Stimulated activated CD4-positive, alpha-beta T cell treated with anti-CD3 and anti-CD28 coated beads, Interleukin-12 subunit alpha, Interleukin-12 subunit beta, amount 100 ng/mL, for 4 hours (primary cell): ENCODE results near the gene SLC38A10.
"Not testable (repeated sequence)": the region's sequence is repeated elsewhere in the genome, so short reads cannot be mapped to it uniquely, and the experiment has no call there.

Experiments
- DNase-seq: peaks from one replicate; pipeline ENCODE4 v3.0.0-alpha.2; 2020

SLC38A10 gene

DNA sequence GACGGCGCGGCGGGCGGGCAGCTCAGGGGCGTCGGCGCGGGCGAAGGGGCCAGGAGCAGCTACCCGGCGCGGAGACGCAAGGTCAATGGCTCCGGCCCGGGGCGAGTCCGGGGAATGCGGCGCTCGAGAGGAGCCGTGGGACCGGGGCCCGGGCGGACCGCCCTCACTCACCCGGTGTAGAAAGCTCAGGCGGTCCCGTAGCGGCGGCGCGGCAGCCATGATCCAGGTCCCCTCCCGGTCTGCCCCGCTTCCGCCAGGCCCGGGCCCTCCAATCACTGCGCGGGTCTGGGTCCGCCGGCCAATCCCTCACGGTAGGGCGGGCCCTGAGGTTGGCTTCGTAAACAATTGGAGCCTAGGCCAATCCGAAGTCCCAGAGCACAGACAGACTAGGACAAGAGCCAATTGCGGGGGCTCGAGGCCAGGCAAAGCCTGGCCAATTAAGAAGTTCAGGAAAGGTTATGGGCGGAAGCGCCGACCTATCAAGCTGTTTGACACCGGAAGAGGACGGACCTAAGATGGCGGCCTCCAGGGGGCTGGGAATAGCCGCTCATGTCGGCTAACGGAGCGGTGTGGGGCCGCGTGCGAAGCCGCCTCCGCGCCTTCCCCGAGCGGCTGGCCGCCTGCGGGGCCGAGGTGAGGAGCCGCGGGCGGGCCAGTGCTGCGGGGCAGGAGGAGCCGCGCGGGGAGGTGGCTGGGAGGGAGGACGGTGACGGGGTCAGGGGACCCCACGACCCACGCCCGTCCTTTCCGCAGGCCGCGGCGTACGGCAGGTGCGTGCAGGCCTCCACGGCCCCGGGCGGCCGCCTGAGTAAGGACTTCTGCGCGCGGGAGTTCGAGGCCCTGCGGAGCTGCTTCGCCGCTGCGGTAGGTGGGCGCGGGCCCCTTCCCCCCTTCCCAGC lies 56.0 kb downstream of the SLC38A10 start, which contains the start of the genes NDUFAF8 and TEPSIN:
Gene NDUFAF8 (plus strand): TSS at position 504 of the 899 bp plus-strand sequence. CDS start 46 bp downstream, at position 550.
Gene TEPSIN (minus strand): TSS at position 241 of the 899 bp plus-strand sequence. CDS start 22 bp downstream, at position 219.
- peak; percentile 91 for DNase-seq

DNA sequence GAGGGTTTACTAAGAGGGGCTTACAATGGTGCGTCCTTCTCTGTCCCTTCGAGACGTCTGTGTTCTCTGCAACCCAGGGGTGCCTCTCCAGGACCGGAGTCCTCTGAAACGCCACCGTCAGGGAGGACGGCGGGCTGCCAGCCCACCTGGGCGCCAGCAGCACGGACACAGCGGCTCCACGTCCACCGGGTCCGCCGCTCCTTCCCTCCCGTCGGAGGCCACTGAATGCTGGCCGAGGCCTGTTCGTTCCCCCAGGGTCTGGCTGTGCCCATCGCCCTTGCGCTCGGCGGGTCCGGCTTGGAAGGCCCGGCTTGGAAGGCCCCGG lies 56.7 kb downstream of the SLC38A10 start:
- DNase-seq: no peak

DNA sequence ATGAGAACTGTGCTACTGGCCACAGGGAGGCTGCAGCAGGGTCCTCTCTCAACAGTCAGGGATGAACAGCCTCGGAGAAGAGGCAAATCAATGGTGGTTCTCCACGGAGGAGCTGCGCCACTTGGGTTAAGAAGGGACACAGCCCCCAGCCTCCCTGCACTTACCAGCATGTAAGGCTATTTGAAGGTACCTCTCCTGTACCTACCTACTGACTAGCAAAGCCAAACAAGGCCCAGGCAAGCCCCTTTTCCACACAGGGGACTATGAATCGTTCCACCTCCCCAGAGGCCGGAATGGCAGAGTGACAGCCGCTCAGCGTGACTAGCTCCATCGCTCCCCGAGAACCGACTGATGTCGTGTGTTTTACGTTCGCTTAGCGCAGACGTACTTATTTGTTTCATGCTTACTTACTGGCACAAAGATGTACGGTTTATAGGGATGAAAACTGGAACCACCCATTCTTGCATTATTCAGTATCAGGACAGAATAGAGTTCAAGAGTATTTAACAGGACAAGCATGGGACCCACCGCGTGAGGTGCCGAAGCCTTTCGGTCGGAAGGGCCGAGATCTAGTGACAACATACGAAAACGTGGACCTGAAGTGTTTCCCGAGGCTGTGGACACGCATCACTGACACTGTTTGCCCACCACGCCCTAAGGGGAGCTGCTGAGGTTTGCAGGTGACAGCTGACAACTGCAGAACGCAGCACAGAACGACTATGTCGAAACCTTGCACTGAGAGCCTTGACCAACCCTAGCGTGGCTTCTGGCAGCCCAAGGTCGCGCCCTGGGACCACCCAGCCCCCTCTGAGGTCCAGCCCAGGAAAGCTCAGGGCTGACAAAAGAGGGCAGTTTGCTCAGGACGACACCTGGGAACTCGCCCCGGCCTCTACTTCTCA lies 57.3 kb downstream of the SLC38A10 start:
- no peak for DNase-seq

- no peak for DNase-seq
Observed at GRCh38 chr17:81236784-81237183, 58.3 kb downstream of the SLC38A10 start.

GRCh38 chr17:81235822-81236740 lies 59.0 kb downstream of the SLC38A10 start:
- DNase-seq: no peak

DNA sequence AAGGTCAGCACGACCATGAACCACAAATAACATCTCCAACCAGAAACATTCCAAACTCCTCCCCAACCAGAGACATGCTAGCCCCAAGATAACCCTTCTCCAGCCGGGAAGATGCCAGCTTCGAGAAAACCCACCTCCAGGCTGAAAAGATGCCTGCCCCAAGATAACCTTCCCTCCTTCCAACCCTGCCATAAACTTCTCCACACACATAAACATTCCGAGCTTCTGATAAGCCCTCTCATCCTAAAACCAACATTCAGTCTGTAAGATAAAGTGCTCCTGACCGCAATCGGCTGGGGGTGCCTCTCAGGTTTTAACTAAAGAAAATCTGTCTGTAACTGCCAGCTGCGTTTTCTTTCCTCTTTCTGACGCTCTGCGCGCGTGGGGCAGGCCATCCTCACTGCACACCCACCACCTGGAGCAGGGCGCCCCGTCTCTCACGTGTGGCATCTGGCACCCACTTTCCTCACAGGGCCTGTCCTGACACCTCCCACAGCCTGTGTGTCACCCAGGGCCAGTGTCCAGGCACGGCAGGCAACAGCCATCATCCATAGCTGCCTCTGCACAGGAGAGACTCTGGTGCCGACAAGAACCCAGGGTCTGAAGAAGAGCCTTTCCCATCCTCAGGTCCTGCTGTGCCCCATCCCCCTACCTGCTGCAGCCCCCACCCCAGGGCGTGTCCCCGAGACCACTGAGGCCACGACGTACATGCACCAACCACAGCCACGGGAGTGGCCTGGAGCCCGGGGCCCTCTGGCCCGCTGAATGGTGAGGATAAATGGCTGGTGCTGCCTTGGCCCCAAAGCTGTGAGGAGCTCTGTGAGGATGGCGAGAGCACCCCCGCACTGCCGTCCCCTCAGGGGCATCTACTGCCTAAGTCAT lies 59.9 kb downstream of the SLC38A10 start:
- no peak for DNase-seq

DNA sequence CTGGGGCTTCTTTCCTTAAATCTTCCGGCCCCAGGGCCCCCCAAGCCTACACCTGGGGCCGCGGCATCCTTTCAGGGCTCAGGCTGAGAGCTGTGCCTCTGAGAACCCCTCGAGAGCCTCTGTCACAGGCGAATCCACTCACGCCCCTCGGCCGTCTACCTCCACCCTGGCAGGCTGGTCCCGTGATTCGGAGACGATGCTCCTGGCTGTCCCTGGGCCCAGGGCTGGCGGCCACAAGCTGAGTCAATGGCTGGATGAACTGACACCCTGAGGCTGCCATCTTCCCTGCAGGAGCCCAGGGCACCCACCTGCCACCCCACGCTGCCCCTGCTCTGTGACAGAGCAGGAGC lies 60.6 kb downstream of the SLC38A10 start:
- DNase-seq: no peak

- DNase-seq: no peak
Observed at GRCh38 chr17:81233811-81234505, 61.1 kb downstream of the SLC38A10 start.

GRCh38 chr17:81233316-81233715 lies 61.8 kb downstream of the SLC38A10 start:
- DNase-seq: no peak

- DNase-seq: no peak
Observed at GRCh38 chr17:81232616-81233241, 62.4 kb downstream of the SLC38A10 start.

GRCh38 chr17:81231766-81232581 lies 63.1 kb downstream of the SLC38A10 start:
- no peak for DNase-seq

DNA sequence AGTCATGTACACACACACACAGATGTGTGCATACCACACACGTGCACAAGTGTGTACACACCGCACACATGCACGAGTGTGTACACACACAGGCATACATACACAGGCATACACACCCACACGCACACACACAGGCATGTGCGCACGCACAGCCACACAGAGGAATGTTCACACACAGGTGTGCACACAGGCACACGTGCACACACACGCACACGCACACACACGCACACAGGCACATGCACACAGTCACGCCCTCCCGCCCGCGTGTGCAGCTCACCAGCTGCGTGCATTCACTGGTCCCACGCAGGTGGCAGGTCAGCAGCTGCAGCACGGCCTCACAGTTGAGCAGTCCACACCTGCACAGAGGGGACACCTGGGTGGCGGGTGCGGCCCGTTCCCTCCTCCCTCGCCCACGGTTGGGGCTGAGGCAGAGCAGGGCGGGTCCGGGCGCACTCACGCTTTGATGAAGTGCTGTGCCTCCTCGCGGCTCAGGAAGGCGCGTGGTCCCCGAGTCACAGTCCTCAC lies 63.9 kb downstream of the SLC38A10 start:
- DNase-seq: no peak

DNA sequence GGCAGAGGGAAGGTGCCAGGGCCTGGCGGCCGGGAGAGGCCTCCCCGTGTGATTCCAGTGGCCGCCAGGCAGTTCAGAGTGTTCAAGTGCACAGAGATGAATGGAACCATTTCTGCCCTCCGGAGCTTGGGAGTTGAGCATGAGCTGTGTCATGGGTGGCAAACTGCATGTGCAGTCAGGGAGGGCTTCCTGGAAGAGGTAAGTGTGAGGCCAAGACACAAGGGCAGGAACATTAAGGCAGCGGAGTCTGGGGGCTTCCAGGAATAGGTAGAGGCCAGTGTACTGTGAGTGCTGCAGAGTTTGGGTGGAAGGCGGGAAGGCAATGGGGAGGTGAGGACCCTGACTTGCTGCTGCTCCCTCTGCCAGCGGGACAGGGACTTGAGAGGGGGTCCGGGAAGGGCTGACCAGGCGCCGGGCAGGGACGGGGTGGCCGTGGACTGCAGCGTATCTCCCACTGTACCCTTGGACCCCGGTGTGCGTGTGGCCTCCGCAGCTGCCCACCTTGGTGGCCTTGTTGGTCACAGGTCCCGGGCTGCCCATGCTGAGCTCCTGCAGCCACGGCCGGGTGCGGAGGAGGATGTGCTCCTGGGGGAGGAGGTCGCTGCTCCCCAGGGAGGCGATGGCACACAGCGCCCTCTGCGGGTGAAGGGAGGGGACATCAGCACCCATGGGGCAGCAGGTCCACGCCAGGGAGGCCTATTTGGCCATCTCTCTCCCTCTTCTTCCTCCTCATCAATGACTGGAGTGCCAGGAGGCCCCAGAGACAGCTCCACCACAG lies 64.9 kb downstream of the SLC38A10 start:
- DNase-seq: no peak

DNA sequence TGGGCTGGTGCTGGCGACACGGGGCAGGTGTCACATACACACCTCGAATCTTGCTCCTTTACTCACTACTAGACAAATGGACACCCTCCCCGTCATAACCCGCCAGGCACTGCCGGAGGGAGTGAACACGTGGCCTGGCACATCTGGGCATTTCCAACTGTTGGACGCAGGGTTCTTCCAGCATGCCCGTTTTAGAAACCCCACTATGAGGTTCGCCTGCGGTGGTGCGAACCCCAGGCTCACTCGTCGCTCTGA lies 65.5 kb downstream of the SLC38A10 start:
- DNase-seq: no peak

GRCh38 chr17:81228834-81229665 lies 66.1 kb downstream of the SLC38A10 start:
- no peak for DNase-seq

DNA sequence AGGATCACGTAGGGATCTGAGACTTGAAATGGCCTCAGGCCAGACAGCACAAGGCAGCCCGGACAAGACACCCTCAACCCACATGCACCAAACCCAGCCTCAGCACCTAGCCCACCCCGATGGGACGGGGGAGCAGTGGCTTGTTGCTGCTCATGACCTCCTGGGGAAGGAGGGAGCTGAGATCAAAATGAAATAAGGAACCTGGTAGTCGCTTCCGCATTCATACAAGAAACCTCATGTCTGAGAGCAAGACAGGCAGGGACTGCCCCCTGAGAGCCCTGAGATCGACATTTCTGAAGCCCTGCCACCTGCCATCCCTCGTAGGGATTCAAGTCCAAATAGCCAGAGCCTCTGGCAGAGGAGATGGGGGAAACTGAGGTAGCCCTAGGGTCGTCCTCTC lies 66.7 kb downstream of the SLC38A10 start:
- DNase-seq: no peak

DNA sequence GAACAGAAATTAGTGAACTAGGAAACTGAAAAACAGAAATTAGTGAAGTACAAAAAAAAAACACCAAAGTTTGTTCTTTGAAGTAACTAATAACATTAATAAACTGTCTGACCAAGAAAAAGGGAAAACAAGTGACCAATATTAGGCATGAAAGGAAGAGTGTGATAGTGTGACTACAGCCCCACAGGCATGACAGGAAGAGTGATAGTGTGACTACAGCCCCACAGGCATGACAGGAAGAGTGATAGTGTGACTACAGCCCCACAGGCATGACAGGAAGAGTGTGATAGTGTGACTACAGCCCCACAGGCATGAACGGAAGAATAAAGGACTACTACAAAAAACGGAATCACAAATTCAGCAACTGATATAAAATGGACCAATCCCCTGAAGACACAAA lies 67.5 kb downstream of the SLC38A10 start:
- DNase-seq: not testable (repeated sequence)

GRCh38 chr17:81223762-81224130 lies 71.4 kb downstream of the SLC38A10 start:
- no peak for DNase-seq
